ENCODE data around the gene NLGN1.

DNA sequence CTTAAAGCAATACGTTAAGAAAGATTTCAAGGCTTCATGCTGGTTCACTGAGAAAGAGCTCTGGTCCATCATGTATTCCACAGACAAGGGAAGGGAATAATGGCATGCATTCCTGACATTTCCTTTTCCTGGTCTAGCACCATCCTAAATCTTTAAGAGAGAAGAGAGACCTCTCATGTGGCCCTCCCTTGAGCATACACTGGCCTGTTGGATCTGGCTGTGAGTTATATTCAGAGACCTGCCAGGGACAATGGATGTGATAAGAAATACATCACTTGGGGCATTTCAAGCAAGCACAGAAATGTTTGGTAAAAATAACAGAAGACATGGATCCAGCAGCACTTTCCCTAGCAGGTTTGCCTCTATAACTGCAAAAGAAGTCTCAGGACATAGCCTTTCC lies 507.8 kb downstream of the NLGN1 start:
- TF ChIP-seq, protein P1, sequence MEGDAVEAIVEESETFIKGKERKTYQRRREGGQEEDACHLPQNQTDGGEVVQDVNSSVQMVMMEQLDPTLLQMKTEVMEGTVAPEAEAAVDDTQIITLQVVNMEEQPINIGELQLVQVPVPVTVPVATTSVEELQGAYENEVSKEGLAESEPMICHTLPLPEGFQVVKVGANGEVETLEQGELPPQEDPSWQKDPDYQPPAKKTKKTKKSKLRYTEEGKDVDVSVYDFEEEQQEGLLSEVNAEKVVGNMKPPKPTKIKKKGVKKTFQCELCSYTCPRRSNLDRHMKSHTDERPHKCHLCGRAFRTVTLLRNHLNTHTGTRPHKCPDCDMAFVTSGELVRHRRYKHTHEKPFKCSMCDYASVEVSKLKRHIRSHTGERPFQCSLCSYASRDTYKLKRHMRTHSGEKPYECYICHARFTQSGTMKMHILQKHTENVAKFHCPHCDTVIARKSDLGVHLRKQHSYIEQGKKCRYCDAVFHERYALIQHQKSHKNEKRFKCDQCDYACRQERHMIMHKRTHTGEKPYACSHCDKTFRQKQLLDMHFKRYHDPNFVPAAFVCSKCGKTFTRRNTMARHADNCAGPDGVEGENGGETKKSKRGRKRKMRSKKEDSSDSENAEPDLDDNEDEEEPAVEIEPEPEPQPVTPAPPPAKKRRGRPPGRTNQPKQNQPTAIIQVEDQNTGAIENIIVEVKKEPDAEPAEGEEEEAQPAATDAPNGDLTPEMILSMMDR (IDR thresholded peaks at IDR 0.05): no peak
- no peak for TF ChIP-seq POLR2A (IDR thresholded peaks at IDR 0.05; ENCODE audit: low read depth)
